Peyer's patch (tissue), 4 donors: ENCODE measurements around the gene MAP2K4.

Experiments used
- CTCF ChIP-seq, 6 experiments: fragments of 450-650 bp in 4 of 6; fragments of 200-600 bp in 2 of 6; sonication (generic) in 1 of 6; IDR thresholded peaks; one replicate each; pipeline ENCODE4 v1.5.1; 2017 to 2019; ENCODE audit warnings: antibody characterized with exemption in 6 of 6, mild to moderate bottlenecking in 3 of 6, moderate library complexity in 1 of 6
- POLR2A ChIP-seq, 2 donors: fragments of 450-650 bp; IDR thresholded peaks; one replicate each; pipeline ENCODE4 v1.5.1; 2017; ENCODE audit warnings: antibody characterized with exemption in 2 of 2, mild to moderate bottlenecking in 2 of 2, moderate library complexity in 2 of 2

GRCh38 chr17:12028611-12029010 lies 7.9 kb downstream of the MAP2K4 start:
- no peak for TF ChIP-seq CTCF (IDR thresholded peaks at IDR 0.05)
- no peak for TF ChIP-seq POLR2A (IDR thresholded peaks at IDR 0.05)
